Dedifferentiated amniotic fluid mesenchymal stem cell (primary cell): ENCODE data around the gene SLC25A33.
A peak's percentile ranks its signal among the peaks of the same experiment; 100 is the strongest.
"Not testable (repeated sequence)": the region's sequence is repeated elsewhere in the genome, so short reads cannot be mapped to it uniquely, and the experiment has no call there.

Experiments
- DNase-seq: peaks from one replicate; pipeline ENCODE4 v3.0.0-alpha.2; 2016; ENCODE audit errors: extremely low spot score

Gene SLC25A33

GRCh38 chr1:9539829-9540550 lies 725 bp downstream of the SLC25A33 start:
- no peak for DNase-seq

- no peak for DNase-seq
These were observed 3.2 kb downstream of the SLC25A33 start for GRCh38 chr1:9542430-9542829.

GRCh38 chr1:9544926-9545325 lies 5.7 kb downstream of the SLC25A33 start:
- no peak for DNase-seq

- no peak for DNase-seq
These were observed 10.8 kb downstream of the SLC25A33 start for GRCh38 chr1:9549955-9550546.

- no peak for DNase-seq
These were observed 12.7 kb downstream of the SLC25A33 start for GRCh38 chr1:9551984-9552383.

- no peak for DNase-seq
These were observed 14.5 kb downstream of the SLC25A33 start for GRCh38 chr1:9553736-9554144.

GRCh38 chr1:9555942-9556341 lies 16.7 kb downstream of the SLC25A33 start:
- no peak for DNase-seq

GRCh38 chr1:9557624-9558023 lies 18.4 kb downstream of the SLC25A33 start:
- DNase-seq: no peak

- no peak for DNase-seq
These were observed 19.1 kb downstream of the SLC25A33 start for GRCh38 chr1:9558271-9558945.

- no peak for DNase-seq
These were observed 19.8 kb downstream of the SLC25A33 start for GRCh38 chr1:9558946-9559545.

GRCh38 chr1:9559673-9560072 lies 20.4 kb downstream of the SLC25A33 start:
- no peak for DNase-seq

GRCh38 chr1:9560090-9560489 lies 20.8 kb downstream of the SLC25A33 start:
- not testable (repeated sequence) for DNase-seq

GRCh38 chr1:9561429-9561828 lies 22.2 kb downstream of the SLC25A33 start:
- peak; percentile 91 for DNase-seq

GRCh38 chr1:9569267-9569666 lies 30.0 kb downstream of the SLC25A33 start:
- DNase-seq: no peak

- DNase-seq: not testable (repeated sequence)
These were observed 31.7 kb downstream of the SLC25A33 start for GRCh38 chr1:9570886-9571529.

GRCh38 chr1:9573723-9574122 lies 34.5 kb downstream of the SLC25A33 start:
- DNase-seq: peak; percentile 19

- no peak for DNase-seq
These were observed 36.2 kb downstream of the SLC25A33 start for GRCh38 chr1:9575486-9575885.

GRCh38 chr1:9576903-9577302 lies 37.6 kb downstream of the SLC25A33 start:
- no peak for DNase-seq

GRCh38 chr1:9577423-9577822 lies 38.2 kb downstream of the SLC25A33 start:
- no peak for DNase-seq

GRCh38 chr1:9580942-9581341 lies 41.7 kb downstream of the SLC25A33 start:
- DNase-seq: no peak

GRCh38 chr1:9586147-9586766 lies 47.0 kb downstream of the SLC25A33 start:
- no peak for DNase-seq
